ENCODE results near the gene ATP5F1D. TPM values are rescaled to one million over a fixed set of nuclear protein-coding genes. Genes with fewer than 3 reads are reported as not detected.

Gene ATP5F1D
- total RNA-seq, 1 experiment from 2014 or later = 37.0 TPM

DNA sequence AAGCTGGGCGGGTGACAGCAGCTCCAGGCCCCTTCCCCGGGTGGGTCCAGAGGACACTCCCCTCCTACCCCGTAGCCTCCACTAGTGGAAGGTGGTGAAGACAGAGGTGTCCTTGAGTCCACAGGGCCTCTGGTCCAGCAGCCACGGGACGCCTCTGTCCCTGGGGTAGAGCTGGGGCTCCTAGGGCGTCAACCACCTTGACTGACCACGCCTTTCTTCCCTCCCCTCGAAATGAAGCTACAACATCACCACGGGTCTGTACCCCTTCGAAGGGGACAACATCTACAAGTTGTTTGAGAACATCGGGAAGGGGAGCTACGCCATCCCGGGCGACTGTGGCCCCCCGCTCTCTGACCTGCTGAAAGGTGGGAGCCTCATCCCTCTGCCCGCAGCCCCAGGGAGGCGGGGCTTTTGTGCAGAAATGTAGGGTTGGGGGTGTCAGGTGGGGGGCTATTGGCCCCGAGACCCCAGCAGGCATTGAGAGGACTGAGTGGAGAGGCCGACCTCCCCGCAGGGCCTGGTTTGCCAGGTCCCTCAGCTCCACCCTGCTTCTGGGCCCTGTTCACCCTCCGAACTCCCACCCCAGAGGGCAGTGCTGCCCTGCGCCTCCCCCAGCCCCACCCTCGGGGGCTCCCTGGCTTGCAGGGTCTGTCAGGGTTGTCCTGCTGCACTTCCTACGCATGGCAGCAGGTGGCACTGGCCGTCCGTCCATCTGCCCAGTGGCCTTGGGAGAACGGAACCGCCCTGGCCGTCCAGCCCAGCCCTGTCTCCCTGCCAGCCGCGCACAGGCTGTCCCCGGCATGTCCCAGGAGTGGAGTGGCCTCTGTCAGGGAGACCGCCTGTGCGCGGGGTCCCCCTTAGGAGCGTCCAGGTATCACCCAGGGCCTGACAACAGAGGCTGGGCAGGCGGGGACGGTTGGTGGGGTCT, 20.3 kb upstream of the ATP5F1D start:
- DNase-seq (ENCODE audit: low spot score) = no peak

DNA sequence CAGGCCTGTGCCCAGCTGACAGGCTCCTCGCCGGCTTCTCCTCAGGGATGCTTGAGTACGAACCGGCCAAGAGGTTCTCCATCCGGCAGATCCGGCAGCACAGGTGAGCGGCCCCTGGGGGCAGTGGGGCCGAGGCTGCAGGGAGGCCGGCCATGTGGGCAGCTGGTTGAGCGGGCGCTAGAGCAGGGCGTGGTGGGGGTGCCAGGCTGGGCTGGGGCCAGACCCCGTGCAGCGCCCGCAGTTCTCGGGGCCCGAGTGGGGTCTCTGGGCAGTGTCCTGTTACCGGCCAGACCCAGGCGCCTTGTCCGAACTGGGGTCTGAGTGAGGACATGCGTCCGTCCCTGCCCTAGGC, 19.7 kb upstream of the ATP5F1D start:
- no peak for DNase-seq (ENCODE audit: low spot score)

DNA sequence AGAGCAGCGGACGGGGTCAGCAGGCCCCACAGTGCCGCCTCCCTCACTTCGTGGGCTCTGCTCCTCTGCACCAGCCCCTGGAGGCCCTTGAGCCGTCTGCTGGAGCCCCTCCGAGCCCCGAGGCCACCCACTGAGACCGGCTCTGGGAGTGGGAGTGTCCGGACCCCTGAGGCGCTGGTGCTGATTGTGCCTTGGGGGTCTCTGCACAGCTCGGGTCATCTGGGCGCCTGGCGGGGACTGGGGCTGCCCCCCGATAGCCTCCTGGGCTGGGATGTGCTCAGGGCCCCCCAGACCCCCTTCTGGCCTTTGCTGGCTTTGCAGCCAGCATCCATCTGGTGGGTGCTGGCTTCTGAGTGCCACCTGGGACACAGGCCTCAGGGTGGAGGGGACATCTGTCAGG, 19.2 kb upstream of the ATP5F1D start:
- DNase-seq (ENCODE audit: low spot score) = no peak

DNA sequence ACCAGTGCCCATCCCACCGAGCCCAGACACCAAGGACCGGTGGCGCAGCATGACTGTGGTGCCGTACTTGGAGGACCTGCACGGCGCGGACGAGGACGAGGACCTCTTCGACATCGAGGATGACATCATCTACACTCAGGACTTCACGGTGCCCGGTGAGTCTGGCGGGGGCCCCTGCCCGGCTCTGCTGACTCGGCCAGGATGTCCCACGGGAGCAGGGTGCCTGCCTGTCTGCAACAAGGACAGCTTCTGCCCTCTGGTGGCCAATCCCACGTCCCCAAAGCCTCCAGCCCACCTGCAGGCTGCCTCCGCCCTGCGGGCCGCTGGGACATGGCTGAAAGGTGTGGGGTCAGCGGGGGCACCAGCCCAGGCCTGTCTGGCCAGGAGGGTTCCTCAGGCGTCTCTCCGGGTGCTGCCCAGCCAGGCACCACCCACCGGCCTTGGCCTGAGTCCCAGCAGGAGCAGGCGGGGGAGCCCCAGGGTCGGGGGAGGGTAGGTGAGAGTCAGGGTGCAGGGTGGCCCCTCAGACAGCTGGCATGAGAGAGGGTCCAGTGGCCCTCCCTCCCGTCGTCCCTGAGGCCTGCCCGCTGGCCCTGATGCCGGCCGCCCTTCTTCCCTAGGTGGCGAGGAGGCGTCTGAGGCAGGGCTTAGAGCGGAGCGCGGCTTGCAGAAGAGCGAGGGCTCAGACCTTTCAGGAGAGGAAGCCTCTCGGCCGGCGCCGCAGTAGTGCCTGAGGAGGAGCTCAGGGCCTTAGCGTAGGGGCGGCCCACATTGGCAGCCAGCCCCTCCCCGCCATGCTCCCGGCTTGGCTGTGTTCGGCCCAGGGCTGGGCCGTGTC, 18.3 kb upstream of the ATP5F1D start:
- DNase-seq (ENCODE audit: low spot score) = no peak

DNA sequence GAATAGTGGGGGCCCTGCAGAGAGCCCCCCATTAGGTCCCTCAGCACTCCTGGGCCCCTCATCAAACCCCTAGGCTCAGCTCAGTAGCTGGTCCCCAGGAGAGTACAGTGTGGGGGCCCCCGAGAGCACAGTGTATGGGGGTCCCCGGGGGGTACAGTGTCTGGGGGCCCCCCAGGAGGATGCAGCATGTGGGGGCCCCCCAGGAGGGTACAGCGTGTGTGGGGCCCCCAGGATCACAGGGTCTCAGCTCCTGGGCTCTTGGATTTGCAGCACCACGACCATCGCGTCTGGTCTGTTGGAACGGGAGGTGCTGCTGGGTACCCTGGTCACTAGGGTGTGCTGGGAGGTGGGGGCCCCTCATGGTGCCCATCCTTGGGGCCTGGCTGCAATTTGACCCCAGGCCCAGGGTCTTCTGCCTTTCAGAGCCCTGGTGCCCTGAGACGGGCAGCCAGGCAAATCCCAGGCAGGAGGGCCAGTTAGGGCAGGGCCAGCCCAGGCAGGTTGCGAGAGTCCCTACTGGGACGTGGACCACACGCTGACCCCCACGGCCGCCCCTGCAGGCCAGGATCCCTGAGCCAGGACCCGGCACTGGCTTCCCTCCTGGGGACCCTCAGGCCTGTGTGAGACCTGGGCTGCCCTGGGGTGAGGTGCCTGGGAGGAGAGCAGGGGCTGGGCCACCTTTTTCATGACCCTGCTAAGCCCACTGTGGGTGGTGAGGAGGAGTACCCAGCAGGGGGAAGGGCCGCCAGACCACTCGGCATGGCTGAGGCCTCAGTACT, 17.3 kb upstream of the ATP5F1D start:
- DNase-seq (ENCODE audit: low spot score) = no peak

DNA sequence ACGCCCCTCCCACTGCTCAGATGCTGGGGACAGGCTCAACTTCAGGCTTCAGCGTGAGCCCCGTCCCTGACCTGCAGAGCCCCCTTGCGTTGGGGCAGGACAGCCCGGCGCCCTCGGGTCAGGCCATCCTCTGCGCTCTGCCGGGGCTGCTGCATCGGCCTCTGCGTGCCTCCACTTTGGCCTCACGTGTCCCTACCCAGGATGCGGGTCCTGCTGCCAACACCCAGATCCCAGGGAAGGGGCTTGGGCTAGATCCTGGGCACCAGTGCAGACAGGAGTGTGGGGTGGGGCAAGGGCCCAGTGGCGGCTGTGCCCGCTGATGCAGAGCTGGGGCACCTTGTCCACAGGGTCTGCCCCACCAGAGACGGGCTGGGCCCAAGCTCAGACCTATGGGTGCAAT, 16.7 kb upstream of the ATP5F1D start:
- no peak for DNase-seq (ENCODE audit: low spot score)

DNA sequence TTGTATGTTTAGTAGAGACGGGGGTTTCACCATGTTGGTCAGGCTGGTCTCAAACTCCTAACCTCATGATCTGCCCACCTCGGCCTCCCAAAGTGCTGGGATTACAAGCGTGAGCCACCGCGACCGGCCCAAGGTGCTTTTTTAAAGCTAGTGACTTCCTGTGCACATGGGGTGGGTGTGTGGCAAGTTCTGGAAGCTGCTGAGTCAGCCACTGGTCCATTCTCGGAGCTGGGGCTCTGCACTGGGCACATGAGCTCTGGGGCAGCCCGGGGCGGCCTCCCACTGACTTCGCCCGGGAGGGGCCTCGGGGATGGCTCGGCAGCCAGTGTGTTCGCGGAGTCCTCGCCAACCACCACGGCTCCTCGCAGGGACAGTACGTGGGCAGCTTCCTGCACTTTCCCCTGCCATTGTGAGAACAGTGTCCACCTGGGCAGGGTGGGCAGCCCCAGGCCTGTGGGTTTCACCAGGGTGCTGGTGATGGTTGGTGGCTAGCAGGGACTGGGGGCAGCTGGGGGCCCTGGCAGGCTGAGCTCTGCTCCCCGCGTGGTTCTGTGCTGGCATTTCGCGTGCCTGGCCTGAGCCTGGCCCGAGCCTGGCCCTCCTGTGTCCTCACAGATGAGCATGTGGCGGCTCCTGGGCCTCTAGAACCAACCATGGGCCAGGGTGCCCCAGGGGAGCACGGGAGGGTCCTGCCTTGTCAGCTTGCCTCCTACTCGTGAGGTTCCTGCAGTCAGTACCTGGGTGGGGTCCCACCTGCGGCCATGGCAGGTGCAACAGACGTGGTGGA, 15.9 kb upstream of the ATP5F1D start:
- DNase-seq (ENCODE audit: low spot score) = no peak

DNA sequence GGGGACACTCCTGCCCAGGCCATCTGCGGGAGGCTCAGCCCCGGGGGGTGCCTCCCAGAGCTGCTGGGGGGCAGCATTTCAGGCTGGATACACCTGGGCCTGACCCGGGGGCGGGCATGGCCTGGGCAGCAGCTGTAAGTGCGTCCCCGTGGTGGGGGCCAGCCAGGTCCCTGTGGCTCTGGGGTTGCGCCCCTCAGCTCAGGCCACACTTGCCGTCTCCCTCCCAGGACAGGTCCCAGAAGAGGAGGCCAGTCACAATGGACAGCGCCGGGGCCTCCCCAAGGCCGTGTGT, 15.4 kb upstream of the ATP5F1D start:
- no peak for DNase-seq (ENCODE audit: low spot score)

DNA sequence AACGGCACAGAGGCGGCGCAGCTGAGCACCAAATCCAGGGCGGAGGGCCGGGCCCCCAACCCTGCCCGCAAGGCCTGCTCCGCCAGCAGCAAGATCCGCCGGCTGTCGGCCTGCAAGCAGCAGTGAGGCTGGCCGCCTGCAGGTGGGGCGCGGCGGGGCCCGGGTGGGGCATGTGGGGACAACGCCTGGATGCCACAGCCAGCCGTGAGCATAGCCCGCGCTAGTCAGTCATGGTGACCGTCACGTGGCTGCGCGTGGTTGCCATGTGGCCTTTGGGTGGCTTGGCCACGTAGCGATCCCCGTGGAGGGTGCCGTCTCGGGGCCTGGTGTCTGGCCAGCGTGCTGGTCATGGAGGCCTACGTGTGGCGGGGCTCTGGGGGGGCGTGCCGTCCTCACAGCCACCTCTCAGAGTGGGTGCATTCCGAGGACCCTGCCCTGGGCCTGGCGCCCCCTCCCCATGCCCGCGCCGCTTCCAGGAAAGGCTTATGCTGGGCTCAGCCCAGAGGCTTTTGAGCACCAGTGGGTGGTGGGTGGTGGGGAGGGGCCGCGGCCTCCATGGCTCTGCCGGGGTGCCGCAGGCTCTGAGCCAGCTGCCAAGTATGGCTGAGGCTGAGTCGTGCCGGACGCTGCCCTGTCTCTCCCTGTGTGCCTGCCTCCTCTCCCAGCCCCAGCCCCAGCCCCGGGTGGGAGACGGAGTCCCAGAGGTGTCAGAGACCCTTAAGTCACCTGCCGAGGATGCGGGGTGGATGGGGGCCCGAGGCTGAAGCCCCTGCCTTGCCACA, 14.8 kb upstream of the ATP5F1D start:
- no peak for DNase-seq (ENCODE audit: low spot score)

DNA sequence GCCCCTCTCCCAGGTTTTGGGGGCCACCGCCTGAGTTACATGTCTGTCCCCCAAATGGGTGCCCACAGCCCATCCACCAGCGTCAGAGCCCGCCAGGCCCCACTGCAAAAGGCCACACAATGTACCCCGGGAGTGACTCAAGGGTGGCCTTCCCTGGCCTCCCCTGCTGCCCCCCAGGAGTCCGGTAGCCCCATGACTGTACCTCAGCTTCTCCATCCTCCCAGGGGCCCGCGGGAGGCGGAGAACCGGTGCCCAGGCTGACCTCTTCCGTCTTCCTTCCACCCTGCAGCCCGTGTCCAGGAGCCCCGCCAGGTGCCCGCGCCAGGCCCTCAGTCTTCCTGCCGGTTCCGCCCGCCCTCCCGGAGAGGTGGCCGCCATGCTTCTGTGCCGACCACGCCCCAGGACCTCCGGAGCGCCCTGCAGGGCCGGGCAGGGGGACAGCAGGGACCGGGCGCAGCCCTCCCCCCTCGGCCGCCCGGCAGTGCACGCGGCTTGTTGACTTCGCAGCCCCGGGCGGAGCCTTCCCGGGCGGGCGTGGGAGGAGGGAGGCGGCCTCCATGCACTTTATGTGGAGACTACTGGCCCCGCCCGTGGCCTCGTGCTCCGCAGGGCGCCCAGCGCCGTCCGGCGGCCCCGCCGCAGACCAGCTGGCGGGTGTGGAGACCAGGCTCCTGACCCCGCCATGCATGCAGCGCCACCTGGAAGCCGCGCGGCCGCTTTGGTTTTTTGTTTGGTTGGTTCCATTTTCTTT, 14.1 kb upstream of the ATP5F1D start:
- no peak for DNase-seq (ENCODE audit: low spot score)

DNA sequence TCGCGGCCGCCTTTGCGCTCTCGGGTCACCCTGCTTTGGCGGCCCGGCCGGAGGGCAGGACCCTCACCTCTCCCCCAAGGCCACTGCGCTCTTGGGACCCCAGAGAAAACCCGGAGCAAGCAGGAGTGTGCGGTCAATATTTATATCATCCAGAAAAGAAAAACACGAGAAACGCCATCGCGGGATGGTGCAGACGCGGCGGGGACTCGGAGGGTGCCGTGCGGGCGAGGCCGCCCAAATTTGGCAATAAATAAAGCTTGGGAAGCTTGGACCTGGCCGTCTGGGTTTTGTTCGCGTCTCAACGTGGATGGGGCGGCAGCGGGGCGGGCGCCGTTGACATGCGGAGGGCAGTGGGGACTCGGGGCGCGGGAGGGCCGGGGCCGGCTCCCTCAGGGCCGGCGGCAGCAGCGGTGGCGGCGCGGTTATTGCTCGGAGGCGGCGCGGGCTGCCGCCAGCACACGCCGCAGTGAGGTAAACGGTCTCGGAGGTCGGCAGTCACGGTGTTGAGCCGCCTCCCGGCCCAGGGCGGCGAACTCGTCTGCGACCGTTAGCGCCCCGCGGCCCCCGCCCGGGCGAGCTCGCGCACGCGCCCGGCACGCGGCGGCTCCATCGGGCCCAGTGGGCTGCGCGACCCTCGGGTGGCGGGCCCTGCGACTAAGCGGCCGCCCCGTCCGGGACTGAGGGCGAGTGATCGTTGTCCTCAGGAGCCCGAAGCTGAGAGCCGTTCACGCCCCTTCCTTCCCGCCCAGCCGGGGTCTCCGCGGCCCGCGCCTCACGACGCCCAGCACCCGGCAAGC, 13.2 kb upstream of the ATP5F1D start:
- DNase-seq (ENCODE audit: low spot score) = no peak

DNA sequence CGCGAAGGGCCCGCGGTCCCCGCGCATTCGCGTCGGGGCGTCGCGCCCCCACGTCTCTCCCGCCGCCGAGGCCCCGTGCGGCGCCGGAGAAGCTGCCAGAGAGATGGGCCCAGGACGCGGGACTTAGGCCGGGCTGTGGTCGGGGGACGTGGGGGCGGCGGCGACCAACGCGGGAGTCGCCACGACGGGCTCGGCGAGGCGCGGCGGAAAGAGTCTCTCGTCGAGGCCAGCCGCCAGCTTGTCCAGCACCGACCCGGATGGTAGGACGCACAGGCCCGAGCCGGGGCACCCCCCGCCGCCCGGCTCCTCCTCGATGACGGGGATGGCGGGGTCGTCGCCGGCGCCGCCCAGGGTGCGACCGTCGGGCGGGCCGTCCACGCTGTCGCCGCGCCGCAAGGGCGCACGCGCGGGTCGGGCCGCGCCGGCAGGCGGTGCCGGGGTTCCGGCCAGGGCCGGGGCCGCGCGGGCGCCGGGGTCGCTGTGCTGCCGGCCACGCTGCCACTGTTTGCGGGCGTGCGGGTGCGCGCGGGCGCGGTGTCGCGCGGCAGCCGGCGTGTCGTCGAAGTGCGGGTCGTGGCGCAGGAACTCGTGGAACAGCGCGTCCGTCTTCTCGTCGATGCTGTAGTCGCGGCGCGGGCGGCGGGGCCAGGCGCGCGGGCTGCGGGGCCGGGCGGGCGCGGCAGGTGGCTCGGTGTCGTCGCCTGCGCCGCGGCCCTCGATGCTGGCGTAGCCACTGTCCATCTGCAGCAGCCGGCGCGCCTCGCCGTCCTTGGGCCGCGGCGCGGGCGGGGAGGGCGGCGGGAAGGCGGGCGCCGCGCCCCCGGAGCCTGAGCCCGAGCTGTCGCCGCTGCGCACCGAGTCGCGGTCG, 12.3 kb upstream of the ATP5F1D start:
- DNase-seq (ENCODE audit: low spot score) = no peak

DNA sequence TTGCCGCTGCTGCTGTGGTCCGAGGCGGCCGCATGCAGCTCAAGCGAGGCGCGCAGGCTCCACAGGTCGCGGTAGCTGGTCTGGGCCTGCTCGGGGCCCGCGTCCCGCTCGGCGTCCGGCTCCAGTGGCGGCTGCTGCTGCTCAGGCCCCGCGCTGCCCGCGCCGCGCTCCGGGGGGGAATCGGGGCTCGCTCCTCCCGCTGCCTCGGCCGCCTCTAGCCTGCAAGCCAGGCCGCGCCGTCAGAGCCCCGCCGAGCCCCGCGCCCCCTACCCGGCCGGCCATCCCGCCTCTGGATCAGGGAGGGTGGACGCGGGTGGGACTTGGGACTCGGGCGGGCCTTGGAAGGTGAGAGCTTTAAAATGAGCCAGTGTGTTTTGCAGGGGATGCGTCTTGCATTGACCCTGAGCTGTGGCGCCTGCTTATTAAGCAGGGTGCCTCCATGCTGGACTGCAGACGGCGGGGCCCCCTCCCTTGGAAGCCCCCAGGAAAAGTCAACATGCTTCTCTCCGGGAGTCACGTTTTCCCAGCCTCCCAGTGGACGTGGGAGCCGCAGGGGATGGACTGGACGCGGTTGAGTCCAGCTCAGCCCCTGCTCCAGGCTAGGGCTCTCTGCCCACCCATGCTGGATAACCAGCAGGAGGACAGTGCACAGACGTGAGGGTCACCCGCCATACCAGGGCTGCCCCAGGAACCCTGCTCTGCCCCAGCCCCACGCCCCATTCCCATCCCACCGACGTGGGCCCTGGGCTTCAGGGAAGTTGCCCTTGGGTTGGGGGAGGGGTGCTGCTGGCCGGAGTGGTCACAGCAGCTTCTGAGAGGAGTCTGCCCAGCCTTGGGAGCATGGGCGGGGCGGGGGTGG, 11.4 kb upstream of the ATP5F1D start:
- no peak for DNase-seq (ENCODE audit: low spot score)

DNA sequence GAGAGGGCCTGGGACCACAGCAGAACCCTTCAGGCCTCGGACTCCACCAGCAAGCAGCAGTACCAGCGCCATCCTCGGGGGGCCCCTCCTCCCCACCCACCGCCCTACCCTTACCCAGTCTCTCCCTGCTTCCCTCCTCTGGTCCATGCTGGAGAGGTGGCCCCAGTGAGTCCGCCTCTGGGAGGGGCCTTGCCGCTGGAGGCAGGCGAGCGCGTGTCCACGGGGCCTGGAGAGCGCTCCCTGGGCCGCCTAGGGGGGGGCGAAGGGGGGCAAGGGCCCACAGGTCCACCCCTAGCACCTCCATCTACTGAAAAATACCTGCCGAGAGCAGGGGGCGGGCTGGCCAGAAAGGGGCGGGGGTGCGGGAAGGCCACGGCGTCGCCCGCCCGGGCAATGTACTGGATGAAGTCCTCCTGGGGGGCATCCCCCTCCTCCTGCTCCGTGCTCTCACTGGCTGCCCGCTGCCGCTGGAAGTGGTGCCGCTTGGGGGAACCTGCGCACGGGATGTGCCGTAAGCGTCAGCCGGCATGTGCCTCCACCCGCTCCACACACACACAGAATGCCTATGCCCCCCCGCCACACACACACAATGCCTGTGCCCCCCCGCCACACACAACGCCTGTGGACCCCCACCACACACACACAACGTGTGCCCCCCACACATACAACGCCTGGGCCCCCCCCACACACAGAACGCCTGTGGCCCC, 10.6 kb upstream of the ATP5F1D start:
- no peak for DNase-seq (ENCODE audit: low spot score)

DNA sequence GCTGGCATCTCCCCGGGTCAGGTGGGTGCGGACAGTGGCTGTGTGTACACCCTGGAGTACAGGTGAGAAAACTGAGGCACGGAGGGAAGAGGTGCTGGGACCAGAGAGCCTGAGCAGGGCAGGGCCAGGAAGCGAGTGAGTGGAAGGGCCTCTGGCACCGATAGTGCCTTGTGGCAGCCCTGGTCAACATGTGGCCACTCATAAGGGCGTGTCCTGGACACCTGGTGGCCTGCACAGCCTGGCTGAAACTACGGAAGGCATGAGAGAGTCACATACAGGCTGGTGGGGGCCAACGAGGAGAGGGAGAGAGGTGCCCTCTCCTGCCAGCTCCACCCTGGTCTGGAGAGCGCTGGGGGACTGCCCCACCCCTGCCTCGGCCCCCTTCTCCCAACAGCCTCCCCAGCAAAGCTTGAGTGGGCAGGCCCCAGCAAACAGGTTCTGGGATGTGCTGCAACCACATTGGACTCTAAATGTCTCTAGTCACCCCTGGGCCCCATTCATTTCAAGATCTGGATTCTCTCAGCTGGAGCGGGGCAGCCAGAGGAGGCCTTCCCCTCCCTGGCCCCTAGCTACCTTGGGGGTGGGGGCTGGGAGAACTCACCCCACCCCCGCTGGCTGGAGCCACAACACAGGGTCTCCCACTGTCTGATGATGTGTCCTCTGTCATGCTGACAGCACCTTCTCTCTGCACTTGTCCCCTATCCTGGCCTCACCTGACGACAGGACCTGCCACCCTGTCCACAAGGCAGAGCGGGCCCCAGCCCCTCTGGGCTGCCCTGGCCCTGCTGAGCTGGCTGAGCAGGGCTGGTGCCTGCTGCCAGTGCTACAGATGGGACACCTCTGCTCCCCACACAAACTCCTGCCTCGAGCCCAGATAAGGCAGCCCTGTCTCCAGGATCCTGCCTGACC, 9.6 kb upstream of the ATP5F1D start:
- DNase-seq (ENCODE audit: low spot score) = no peak

DNA sequence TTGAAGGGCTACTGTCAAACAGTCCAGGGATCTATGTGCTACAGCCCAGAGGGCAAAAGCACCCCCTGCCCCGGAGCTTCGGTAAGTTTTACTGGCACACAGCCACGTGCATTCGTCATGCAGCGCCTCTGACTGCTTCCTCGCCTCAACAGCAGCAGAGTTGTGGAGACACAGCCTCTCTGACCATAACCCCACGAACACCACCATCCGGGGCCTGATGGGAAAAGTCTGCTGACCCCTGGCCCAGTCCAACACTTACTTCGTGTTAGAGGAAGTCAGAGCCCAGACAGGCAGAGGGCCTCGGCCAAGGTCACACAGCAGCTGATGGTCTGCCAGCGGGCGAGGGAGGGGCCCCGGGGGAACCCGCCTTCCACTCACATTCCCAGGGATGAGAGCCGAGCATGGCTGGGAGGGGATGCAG, 8.9 kb upstream of the ATP5F1D start:
- DNase-seq (ENCODE audit: low spot score) = no peak
